ENCODE data around the gene E2F4.

The E2F4 gene

DNA sequence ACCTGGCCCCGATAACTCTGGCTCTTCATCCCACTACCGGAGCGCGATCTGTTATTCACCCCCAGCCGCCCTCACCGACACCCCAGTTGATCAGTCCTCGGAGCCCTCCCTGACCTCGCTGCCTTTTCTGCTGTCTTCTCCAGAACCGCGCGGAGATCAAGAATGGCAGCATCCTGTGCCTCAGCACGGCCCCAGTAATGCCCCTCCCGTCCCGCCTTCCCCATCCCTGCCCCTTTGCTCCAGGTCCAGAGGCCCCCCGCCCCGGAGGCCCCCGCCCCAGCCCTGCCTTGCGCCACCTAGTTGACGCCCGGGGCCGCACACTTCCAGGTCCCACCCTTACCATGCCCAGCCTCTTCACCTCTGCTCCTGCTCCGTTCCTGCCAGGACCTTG lies 7.8 kb downstream of the E2F4 start:
- DNase-seq (ENCODE audit: low read depth), result no peak
- H3K4me3 ChIP-seq (replicated peaks; ENCODE audit: low read depth, low read length), result no peak overlapping the region
- TF ChIP-seq, protein P1, sequence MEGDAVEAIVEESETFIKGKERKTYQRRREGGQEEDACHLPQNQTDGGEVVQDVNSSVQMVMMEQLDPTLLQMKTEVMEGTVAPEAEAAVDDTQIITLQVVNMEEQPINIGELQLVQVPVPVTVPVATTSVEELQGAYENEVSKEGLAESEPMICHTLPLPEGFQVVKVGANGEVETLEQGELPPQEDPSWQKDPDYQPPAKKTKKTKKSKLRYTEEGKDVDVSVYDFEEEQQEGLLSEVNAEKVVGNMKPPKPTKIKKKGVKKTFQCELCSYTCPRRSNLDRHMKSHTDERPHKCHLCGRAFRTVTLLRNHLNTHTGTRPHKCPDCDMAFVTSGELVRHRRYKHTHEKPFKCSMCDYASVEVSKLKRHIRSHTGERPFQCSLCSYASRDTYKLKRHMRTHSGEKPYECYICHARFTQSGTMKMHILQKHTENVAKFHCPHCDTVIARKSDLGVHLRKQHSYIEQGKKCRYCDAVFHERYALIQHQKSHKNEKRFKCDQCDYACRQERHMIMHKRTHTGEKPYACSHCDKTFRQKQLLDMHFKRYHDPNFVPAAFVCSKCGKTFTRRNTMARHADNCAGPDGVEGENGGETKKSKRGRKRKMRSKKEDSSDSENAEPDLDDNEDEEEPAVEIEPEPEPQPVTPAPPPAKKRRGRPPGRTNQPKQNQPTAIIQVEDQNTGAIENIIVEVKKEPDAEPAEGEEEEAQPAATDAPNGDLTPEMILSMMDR (IDR thresholded peaks at IDR 0.05; ENCODE audit: low read length, missing control alignments), result no peak

DNA sequence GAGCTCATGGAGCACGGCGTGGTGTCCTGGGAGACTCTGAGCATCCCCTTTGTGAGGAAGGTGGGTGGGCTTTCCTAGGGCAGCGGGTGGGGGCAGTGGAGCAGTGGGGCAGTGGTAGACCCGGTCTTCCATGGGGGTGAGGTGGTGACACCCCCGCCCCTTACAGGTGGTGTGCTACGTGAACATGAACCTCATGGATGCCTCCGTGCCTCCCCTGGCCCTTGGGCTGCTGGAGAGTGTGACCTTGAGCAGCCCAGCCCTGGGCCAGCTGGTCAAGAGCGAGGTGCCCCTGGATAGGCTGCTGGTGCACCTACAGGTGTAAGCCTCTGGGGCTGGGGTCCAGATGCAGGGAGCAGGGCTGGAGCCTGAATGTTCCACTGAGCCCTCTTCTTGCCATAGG lies 8.5 kb downstream of the E2F4 start:
- H3K4me3 ChIP-seq (replicated peaks; ENCODE audit: low read depth, low read length), result no peak overlapping the region
- DNase-seq (ENCODE audit: low read depth), result no peak
- TF ChIP-seq, protein P1 (IDR thresholded peaks at IDR 0.05; ENCODE audit: low read length, missing control alignments), result no peak

DNA sequence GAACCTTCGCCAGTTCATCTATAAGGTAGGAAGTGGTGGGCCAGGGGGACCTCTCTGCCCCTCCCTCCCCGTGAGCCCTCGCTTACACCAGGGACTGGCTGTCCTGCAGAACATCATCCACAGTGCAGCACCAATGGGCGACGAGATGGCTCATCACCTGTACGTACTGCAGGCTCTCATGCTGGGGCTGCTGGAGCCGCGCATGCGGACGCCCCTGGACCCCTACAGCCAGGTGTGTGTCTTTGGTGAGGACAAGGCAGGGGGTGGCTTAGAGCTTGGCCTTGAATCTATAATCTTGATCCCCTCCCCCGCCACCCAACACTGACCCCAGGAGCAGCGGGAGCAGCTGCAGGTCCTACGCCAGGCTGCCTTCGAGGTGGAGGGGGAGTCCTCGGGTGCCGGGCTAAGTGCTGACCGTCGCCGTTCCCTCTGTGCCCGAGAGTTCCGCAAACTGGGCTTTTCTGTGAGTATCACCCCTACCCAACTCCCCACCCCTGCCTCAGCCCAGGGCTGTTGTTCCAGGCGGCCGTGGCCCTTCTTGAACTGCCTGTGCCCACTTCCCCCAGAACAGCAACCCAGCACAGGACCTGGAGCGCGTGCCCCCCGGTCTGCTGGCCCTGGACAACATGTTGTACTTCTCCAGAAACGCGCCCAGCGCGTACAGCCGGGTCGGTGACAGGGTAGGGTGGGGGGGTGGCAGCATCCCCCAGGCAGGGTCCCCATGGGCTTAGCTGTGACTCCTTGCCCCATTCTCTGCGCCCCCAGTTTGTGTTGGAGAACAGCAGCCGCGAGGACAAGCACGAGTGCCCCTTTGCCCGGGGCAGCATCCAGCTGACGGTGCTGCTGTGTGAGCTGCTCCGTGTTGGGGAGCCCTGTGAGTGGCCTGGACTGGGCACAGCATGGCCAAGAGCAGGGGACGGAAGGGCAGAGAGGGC lies 9.7 kb downstream of the E2F4 start:
- H3K4me3 ChIP-seq (replicated peaks; ENCODE audit: low read depth, low read length), result no peak overlapping the region
- DNase-seq (ENCODE audit: low read depth), result no peak
- TF ChIP-seq, protein P1 (IDR thresholded peaks at IDR 0.05; ENCODE audit: low read length, missing control alignments), result no peak

DNA sequence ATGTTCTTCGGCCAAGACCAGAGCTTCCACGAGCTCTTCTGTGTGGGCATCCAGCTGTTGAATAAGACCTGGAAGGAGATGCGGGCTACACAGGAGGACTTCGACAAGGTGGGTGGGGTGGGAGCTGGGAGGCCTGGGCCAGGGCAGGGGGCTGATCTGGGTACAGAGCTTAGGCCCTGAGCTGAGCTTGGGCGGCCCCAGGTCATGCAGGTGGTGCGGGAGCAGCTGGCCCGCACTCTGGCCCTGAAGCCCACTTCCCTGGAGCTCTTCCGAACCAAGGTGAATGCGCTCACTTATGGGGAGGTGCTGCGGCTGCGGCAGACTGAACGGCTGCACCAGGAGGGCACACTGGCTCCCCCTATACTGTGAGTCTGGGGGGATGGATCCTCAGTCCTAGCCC lies 10.5 kb downstream of the E2F4 start:
- no peak for DNase-seq (ENCODE audit: low read depth)
- no peak overlapping the region for H3K4me3 ChIP-seq (replicated peaks; ENCODE audit: low read depth, low read length)
- TF ChIP-seq, protein P1 (IDR thresholded peaks at IDR 0.05; ENCODE audit: low read length, missing control alignments), result no peak

DNA sequence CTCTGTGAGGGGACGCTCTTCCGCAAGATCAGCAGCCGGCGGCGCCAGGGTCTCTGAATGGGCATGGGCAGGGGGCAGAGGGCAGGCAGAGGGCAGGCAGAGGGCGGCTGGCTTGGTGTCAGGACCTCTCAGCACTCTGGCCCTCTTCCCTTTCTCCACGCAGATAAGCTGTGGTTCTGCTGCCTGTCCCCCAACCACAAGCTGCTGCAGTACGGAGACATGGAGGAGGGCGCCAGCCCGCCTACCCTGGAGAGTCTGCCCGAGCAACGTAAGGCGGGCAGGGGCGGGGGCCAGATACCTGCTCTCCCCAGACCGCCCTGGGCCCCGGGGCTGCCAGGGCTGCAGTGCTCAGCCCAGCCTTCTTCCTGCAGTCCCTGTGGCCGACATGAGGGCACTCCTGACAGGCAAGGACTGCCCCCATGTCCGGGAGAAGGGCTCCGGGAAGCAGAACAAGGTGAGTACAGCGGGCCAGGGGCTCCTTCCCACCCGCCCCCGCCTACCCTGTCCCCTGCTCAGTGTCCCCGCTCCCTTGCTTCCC lies 11.1 kb downstream of the E2F4 start:
- TF ChIP-seq, protein P1 (IDR thresholded peaks at IDR 0.05; ENCODE audit: low read length, missing control alignments), result no peak
- no peak overlapping the region for H3K4me3 ChIP-seq (replicated peaks; ENCODE audit: low read depth, low read length)
- no peak for DNase-seq (ENCODE audit: low read depth)

DNA sequence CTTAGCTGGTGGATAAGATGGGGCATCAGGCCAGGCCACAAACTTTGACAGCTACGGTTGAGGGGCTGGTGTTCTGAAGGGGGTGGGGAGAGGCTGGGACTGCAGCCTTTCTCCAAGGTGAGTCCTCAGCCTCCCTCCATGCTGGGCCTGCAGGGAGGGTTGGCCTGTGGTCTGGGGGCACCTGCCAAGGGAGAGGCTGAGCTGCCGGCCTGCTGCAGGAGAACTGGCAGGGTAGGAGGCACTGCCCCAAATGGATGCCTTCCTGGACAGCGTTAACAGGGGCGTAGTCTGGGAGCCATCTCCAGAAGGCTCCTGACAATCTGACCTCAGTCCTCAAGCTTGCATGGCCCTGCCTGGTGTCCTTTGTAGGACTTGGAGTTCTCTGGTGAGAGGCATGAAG lies 12.1 kb downstream of the E2F4 start:
- H3K4me3 ChIP-seq (replicated peaks; ENCODE audit: low read depth, low read length), result no peak overlapping the region
- TF ChIP-seq, protein P1 (IDR thresholded peaks at IDR 0.05; ENCODE audit: low read length, missing control alignments), result no peak
- no peak for DNase-seq (ENCODE audit: low read depth)

All from fibroblast of pulmonary artery (primary cell).